ENCODE measurements around the gene ADAM8. TPM values are rescaled to one million over a fixed set of nuclear protein-coding genes. Genes with fewer than 3 reads are reported as not detected.
A peak's percentile ranks its signal among the peaks of the same experiment; 100 is the strongest.

Gene ADAM8
- 100 to 1,000 TPM; 357 to 682 (median 425) TPM for total RNA-seq
- 149 TPM for total RNA-seq (2013)

DNA sequence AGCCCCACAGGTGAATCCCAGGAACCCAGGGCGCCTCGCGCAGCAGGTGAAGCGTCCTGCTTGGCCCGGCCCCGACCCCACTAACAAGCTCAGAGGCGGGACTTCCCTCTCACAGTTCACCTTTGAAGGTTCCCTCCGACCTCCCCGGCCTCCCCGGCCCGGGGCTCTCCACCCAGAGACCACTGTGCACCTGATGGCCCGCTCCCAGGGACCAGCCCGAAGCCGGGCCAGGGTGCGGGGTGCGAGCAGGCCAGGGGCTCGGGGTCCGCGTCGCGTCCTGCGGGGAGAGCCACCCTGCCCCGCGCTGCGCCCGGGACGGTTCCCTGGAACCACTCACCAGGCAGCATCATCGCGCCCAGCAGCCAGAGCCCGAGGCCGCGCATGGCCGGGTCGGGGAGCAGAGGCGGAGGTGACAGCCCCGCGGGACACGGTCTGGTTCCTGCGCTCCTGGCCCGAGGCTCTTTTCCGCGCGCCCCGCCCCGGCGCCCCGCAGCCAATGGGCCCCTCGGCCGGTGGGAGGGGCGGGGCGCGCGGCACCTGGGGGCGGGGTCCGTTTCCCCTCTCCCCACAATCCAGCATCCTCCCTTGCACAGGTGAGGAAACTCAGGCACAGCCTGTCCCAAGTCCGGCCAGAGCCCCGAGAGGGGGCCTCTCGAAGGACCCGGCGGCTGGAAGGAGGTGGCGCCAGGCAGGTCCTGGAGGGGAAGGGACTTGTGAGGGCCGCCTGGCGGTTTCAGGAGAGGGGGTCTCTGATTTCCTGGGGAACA is at the start of gene ADAM8:
TSS of gene ADAM8 (minus strand) at position 434 of the 767 bp plus-strand sequence. CDS start at position 383, 51 bp downstream.
- intact Hi-C loops (cut with micrococcal nuclease), result loop anchor here (5.0 kb wide), 1 partner anchor 116 kb away; the partner anchor contains the start of gene MTG1
- H3K9me3 Mint-ChIP-seq, result no peaks in the 10 kb centered on the region

DNA sequence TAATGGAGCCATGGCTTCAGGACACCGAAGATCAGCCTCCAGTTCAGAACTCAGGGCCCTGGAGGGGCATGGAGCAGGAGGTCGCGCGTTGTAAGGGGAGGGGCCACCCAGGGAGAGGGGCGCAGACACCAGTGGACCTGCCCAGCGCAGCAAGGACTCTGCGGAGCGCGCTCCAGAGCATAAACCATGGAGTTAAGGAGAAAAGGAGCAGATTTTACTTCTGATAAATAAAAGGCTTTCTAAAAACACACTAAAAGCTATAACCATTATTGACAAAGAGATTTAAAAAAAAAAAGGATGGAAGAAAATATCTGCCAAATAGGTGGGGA is 49.5 kb upstream of the ADAM8 start:
- H3K4me1 ChIP-seq (ENCODE audit: control insufficient read depth, insufficient read depth, low read length), result peaks cover 22% of the 10 kb centered on the region
- peaks cover 9 to 20% of the 10 kb centered on the region in 2 donors for H3K4me1 Mint-ChIP-seq
- H3K4me3 ChIP-seq (ENCODE audit: low read length), result no peak overlapping the region
- H3K36me3 ChIP-seq (ENCODE audit: control insufficient read depth, insufficient read depth, low read length), result no peaks in the 10 kb centered on the region
- no peak overlapping the region for H3K4me3 Mint-ChIP-seq
- TF ChIP-seq, protein P1, sequence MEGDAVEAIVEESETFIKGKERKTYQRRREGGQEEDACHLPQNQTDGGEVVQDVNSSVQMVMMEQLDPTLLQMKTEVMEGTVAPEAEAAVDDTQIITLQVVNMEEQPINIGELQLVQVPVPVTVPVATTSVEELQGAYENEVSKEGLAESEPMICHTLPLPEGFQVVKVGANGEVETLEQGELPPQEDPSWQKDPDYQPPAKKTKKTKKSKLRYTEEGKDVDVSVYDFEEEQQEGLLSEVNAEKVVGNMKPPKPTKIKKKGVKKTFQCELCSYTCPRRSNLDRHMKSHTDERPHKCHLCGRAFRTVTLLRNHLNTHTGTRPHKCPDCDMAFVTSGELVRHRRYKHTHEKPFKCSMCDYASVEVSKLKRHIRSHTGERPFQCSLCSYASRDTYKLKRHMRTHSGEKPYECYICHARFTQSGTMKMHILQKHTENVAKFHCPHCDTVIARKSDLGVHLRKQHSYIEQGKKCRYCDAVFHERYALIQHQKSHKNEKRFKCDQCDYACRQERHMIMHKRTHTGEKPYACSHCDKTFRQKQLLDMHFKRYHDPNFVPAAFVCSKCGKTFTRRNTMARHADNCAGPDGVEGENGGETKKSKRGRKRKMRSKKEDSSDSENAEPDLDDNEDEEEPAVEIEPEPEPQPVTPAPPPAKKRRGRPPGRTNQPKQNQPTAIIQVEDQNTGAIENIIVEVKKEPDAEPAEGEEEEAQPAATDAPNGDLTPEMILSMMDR (IDR thresholded peaks at IDR 0.05), result no peak
- ATAC-seq (no peak), DNase-seq (no peak)
- 27% methylated on average over 6 of the region's 9 CpGs for WGBS (ENCODE audit: insufficient coverage)
- H3K27ac ChIP-seq (ENCODE audit: low read length), result no peak overlapping the region
- H3K27me3 Mint-ChIP-seq (ENCODE audit: low read depth in 2 of 2), result peaks cover 30 to 39% of the 10 kb centered on the region in 2 donors
- intact Hi-C loops (cut with micrococcal nuclease), result no loop called here
- H3K9me3 ChIP-seq (ENCODE audit: control insufficient read depth, insufficient read depth, low read length), result no peaks in the 10 kb centered on the region
- no peaks in the 10 kb centered on the region for H3K36me3 Mint-ChIP-seq
- no peak overlapping the region for H3K27ac Mint-ChIP-seq
- peaks cover 41% of the 10 kb centered on the region for H3K27me3 ChIP-seq (ENCODE audit: control insufficient read depth, insufficient read depth, low read length)
- H3K9me3 Mint-ChIP-seq, result no peaks in the 10 kb centered on the region

More for the DNA sequence above, at the start of gene ADAM8:
- peak within 1 kb of the TSS; percentile 90 for H3K4me3 ChIP-seq (ENCODE audit: low read length)
- no peaks in the 10 kb centered on the region for H3K9me3 ChIP-seq (ENCODE audit: control insufficient read depth, insufficient read depth, low read length)
- peak within 1 kb of the TSS; percentile 93 for H3K4me3 Mint-ChIP-seq
- H3K36me3 Mint-ChIP-seq, result no peaks in the 10 kb centered on the region
- H3K4me1 Mint-ChIP-seq, result peaks cover 28 to 49% of the 10 kb centered on the region in 2 donors
- H3K4me1 ChIP-seq (ENCODE audit: control insufficient read depth, insufficient read depth, low read length), result peaks cover 75% of the 10 kb centered on the region
- H3K27ac Mint-ChIP-seq, result peak within 1 kb of the TSS; percentile 98
- TF ChIP-seq, protein P1 (IDR thresholded peaks at IDR 0.05), result no peak
- no peaks in the 10 kb centered on the region for H3K27me3 Mint-ChIP-seq (ENCODE audit: low read depth in 2 of 2)
- H3K27me3 ChIP-seq (ENCODE audit: control insufficient read depth, insufficient read depth, low read length), result no peaks in the 10 kb centered on the region
- DNase-seq (peak; percentile 65 to 79), ATAC-seq (peak; percentile 18 to 24 (median 22))
- WGBS (ENCODE audit: insufficient coverage), result 4% methylated on average over 63 of the region's 63 CpGs
- peaks cover 28% of the 10 kb centered on the region for H3K36me3 ChIP-seq (ENCODE audit: control insufficient read depth, insufficient read depth, low read length)
- H3K27ac ChIP-seq (ENCODE audit: low read length), result peak within 1 kb of the TSS; percentile 95

DNA sequence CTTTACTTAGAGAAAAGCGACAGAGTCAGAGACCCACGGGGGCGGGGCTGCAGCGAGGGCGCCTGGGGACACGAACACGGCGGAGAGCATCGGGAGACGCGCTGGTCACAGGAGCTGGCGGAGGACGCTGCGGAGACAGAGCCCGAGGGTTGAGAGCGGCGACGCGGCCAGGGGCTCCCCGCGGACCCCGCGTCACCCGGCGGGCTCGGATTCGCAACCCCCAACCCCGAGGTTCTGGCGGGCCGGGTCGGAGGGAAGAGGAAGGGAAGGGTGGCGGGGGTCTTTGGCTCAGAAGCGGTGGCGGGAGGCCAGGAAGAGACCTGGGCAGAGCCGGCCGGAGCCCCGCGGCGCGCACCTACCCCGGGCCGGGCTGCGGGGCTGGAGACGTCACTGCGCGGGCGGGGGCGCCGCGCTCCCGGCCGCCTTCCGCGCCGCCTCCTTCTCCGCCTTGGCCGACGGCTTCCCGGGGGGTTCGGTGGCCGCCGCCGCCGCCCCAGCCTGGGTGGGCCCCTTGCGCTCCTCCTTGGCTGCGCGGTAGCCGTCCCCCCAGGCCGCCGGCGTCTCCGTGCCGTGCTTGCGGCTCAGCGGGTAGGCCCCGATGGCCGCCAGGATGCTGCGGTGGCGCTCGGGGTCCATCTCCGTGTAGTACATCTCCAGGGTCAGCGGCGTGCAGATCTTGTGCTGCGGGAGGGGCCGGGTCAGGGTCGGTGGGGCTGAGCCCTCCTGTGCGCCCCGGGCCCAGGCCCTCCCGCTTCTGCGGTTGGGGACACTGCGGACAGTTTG is 49.0 kb upstream of the ADAM8 start:
- H3K27me3 ChIP-seq (ENCODE audit: control insufficient read depth, insufficient read depth, low read length), result peaks cover 41% of the 10 kb centered on the region
- no peak overlapping the region for H3K4me3 ChIP-seq (ENCODE audit: low read length)
- TF ChIP-seq, protein P1 (IDR thresholded peaks at IDR 0.05), result no peak
- Mint-ChIP-seq H3K4me3 (peak overlapping the region; percentile 85), H3K9me3 (no peaks in the 10 kb centered on the region), H3K36me3 (no peaks in the 10 kb centered on the region), H3K27ac (peak overlapping the region in 1 of 2 donors; percentile 61), H3K27me3 (ENCODE audit: low read depth in 2 of 2) (peaks cover 30 to 35% of the 10 kb centered on the region in 2 donors), H3K4me1 (peaks cover 9 to 20% of the 10 kb centered on the region in 2 donors)
- WGBS (ENCODE audit: insufficient coverage), result 3% methylated on average over 91 of the region's 91 CpGs
- intact Hi-C loops (cut with micrococcal nuclease), result no loop called here
- peak in 1 of 2 donors; percentile 54 for DNase-seq
- ATAC-seq, result peak in 2 of 3 donors; percentile 23 to 26
- no peak overlapping the region for H3K27ac ChIP-seq (ENCODE audit: low read length)
- peaks cover 3% of the 10 kb centered on the region for H3K9me3 ChIP-seq (ENCODE audit: control insufficient read depth, insufficient read depth, low read length)
- H3K36me3 ChIP-seq (ENCODE audit: control insufficient read depth, insufficient read depth, low read length), result no peaks in the 10 kb centered on the region
- H3K4me1 ChIP-seq (ENCODE audit: control insufficient read depth, insufficient read depth, low read length), result peaks cover 22% of the 10 kb centered on the region

Data from natural killer cell (primary cell).